ENCODE data around the gene ZNF276. TPM values are rescaled to one million over a fixed set of nuclear protein-coding genes. Genes with fewer than 3 reads are reported as not detected.
"Not testable (repeated sequence)": the region's sequence is repeated elsewhere in the genome, so short reads cannot be mapped to it uniquely, and the experiment has no call there.

The ZNF276 gene, protein sequence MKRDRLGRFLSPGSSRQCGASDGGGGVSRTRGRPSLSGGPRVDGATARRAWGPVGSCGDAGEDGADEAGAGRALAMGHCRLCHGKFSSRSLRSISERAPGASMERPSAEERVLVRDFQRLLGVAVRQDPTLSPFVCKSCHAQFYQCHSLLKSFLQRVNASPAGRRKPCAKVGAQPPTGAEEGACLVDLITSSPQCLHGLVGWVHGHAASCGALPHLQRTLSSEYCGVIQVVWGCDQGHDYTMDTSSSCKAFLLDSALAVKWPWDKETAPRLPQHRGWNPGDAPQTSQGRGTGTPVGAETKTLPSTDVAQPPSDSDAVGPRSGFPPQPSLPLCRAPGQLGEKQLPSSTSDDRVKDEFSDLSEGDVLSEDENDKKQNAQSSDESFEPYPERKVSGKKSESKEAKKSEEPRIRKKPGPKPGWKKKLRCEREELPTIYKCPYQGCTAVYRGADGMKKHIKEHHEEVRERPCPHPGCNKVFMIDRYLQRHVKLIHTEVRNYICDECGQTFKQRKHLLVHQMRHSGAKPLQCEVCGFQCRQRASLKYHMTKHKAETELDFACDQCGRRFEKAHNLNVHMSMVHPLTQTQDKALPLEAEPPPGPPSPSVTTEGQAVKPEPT
- total RNA-seq (2021) (37.2 and 37.3 TPM in 2 replicates), Bru-seq, nascent RNA (percentile 67 among the genes with signal in this experiment), BruChase-seq, experiment 1, labeled RNA remaining after a 2-hour chase (percentile 76 among the genes with signal in this experiment), BruChase-seq, experiment 2, labeled RNA remaining after a 6-hour chase (percentile 90 among the genes with signal in this experiment)
- long read RNA-seq, full-length matches to known transcripts: 5 of 43 reads
- long read RNA-seq, partial matches to known transcripts: 7 of 43 reads
- long read RNA-seq, other reads (novel, unspliced or antisense): 31 of 43 reads

- H3K4me1 ChIP-seq (ENCODE audit: insufficient read depth, low read length, poor library complexity, severe bottlenecking): peaks cover 17% of the 10 kb centered on the region
- H3K27ac ChIP-seq (ENCODE audit: low read depth, low read length, poor library complexity, severe bottlenecking): peak within 1 kb of the TSS; percentile 93
- CTCF ChIA-PET: no interaction called here
- H3K27me3 ChIP-seq (replicated peaks; ENCODE audit: insufficient read depth, low read depth, low read length, poor library complexity): no peaks in the 10 kb centered on the region
- POLR2A ChIA-PET (ENCODE audit: low non-redundant PET): no interaction called here
- peaks cover 36% of the 10 kb centered on the region for H3K36me3 ChIP-seq (ENCODE audit: insufficient read depth, low read length, poor library complexity, severe bottlenecking)
- DNase-seq (ENCODE audit: low spot score): peak; percentile 88
- peak within 1 kb of the TSS; percentile 96 for H3K4me3 ChIP-seq (ENCODE audit: low read depth, low read length, poor library complexity, severe bottlenecking)
- TF ChIP-seq EZH2 (IDR thresholded peaks at IDR 0.05; ENCODE audit: borderline replicate concordance, low read depth, low read length, poor library complexity, severe bottlenecking): no peak
- TF ChIP-seq CTCF (conservative IDR thresholded peaks at IDR 0.05; ENCODE audit: low read depth, low read length): no peak
- H3K9me3 ChIP-seq (ENCODE audit: low read depth, low read length, poor library complexity, severe bottlenecking): no peaks in the 10 kb centered on the region
- BruUV-seq (replicated peaks): no TSS peak
- intact Hi-C loops (cut with micrococcal nuclease; ENCODE audit: unreplicated experiment): no loop called here
Measured at GRCh38 chr16:89720813-89721545, at the start of gene ZNF276, which contains the start of gene VPS9D1. TSS of gene ZNF276 (plus strand) at chr16:89721537. CDS start at chr16:89721641, 104 bp downstream. TSS of gene VPS9D1 (minus strand) at chr16:89720898. CDS start at chr16:89720861, 37 bp downstream.

GRCh38 chr16:89671565-89671964 is 49.8 kb upstream of the ZNF276 start:
- intact Hi-C loops (cut with micrococcal nuclease; ENCODE audit: unreplicated experiment); POLR2A ChIA-PET (ENCODE audit: low non-redundant PET); H3K4me1 ChIP-seq (ENCODE audit: insufficient read depth, low read length, poor library complexity, severe bottlenecking); H3K27ac ChIP-seq (ENCODE audit: low read depth, low read length, poor library complexity, severe bottlenecking); H3K27me3 ChIP-seq (replicated peaks; ENCODE audit: insufficient read depth, low read depth, low read length, poor library complexity); H3K36me3 ChIP-seq (ENCODE audit: insufficient read depth, low read length, poor library complexity, severe bottlenecking); DNase-seq (ENCODE audit: low spot score); H3K9me3 ChIP-seq (ENCODE audit: low read depth, low read length, poor library complexity, severe bottlenecking); H3K4me3 ChIP-seq (ENCODE audit: low read depth, low read length, poor library complexity, severe bottlenecking); BruUV-seq (replicated peaks): not testable (repeated sequence)
- CTCF ChIA-PET: interaction anchor here (0.5 to 0.6 kb wide), 3 partner anchors 29 to 90 kb away, joined by 3 to 5 read pairs (median 3); no protein-coding TSS in a partner anchor

- H3K4me3 ChIP-seq (ENCODE audit: low read depth, low read length, poor library complexity, severe bottlenecking): no peak overlapping the region
- no peaks in the 10 kb centered on the region for H3K27me3 ChIP-seq (replicated peaks; ENCODE audit: insufficient read depth, low read depth, low read length, poor library complexity)
- H3K9me3 ChIP-seq (ENCODE audit: low read depth, low read length, poor library complexity, severe bottlenecking): no peaks in the 10 kb centered on the region
- ChIA-PET CTCF (no interaction called here), POLR2A (ENCODE audit: low non-redundant PET) (no interaction called here)
- no peak for TF ChIP-seq CTCF (conservative IDR thresholded peaks at IDR 0.05; ENCODE audit: low read depth, low read length)
- no peak for TF ChIP-seq EZH2 (IDR thresholded peaks at IDR 0.05; ENCODE audit: borderline replicate concordance, low read depth, low read length, poor library complexity, severe bottlenecking)
- DNase-seq (ENCODE audit: low spot score): no peak
- BruUV-seq (replicated peaks): no TSS peak
- peaks cover 3% of the 10 kb centered on the region for H3K4me1 ChIP-seq (ENCODE audit: insufficient read depth, low read length, poor library complexity, severe bottlenecking)
- H3K36me3 ChIP-seq (ENCODE audit: insufficient read depth, low read length, poor library complexity, severe bottlenecking): no peaks in the 10 kb centered on the region
- intact Hi-C loops (cut with micrococcal nuclease; ENCODE audit: unreplicated experiment): no loop called here
- H3K27ac ChIP-seq (ENCODE audit: low read depth, low read length, poor library complexity, severe bottlenecking): no peak overlapping the region
Measured at GRCh38 chr16:89672177-89672941, 49.0 kb upstream of the ZNF276 start.
